HEK293T (cell line): ENCODE data around the gene APBB2.

Source experiments
- BHLHE40 ChIP-seq: fragments of 450-650 bp; IDR thresholded peaks from 2 replicates; pipeline ENCODE4 v1.6.1; 2016; ENCODE audit warnings: mild to moderate bottlenecking, moderate library complexity, borderline replicate concordance
- CTBP1 ChIP-seq: fragments of 450-650 bp; IDR thresholded peaks from 2 replicates; pipeline ENCODE4 v1.6.1; 2016; ENCODE audit warnings: borderline replicate concordance
- ELF4 ChIP-seq: fragments of 450-650 bp; IDR thresholded peaks from 2 replicates; pipeline ENCODE4 v1.6.1; 2017; ENCODE audit warnings: antibody characterized with exemption
- FOXA1 ChIP-seq: fragments of 450-650 bp; IDR thresholded peaks from 2 replicates; pipeline ENCODE4 v1.6.1; 2016; ENCODE audit warnings: mild to moderate bottlenecking
- FOXM1 ChIP-seq: fragments of 450-650 bp; IDR thresholded peaks from 2 replicates; pipeline ENCODE4 v1.6.1; 2017; ENCODE audit warnings: mild to moderate bottlenecking, borderline replicate concordance
- HDGF ChIP-seq: fragments of 450-650 bp; IDR thresholded peaks from 2 replicates; pipeline ENCODE4 v1.6.1; 2017; ENCODE audit warnings: antibody characterized with exemption, borderline replicate concordance
- SP1 ChIP-seq: fragments of 450-650 bp; IDR thresholded peaks from 2 replicates; pipeline ENCODE4 v1.6.1; 2017
- SUZ12 ChIP-seq: fragments of 450-650 bp; IDR thresholded peaks from 2 replicates; pipeline ENCODE4 v1.6.1; 2016; ENCODE audit warnings: mild to moderate bottlenecking
- TF ChIP-seq, protein P1 (sequence below): fragments of 450-650 bp; IDR thresholded peaks from 2 replicates; pipeline ENCODE4 v1.6.1; 2016

DNA sequence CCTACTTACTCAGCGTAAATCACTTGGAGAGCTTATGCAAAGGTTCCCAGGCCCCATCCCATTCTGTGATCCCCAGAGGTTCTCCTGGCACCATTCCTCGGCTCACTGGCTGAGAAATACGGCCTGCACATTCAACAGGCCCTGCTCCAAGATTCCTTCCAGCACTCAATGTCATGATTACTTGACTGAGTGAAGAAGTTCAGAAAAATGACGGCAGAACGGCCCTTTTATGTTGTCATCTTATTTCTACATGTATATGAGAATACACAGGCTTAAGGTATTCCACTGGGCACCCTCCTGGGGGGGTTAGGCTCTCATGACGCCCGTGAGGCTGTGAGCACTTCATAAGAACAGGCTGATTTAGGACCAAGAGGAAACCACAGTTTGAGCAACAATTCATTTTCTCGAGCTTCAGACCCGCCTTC lies 274.0 kb downstream of the APBB2 start:
- TF ChIP-seq CTBP1 = no peak
- TF ChIP-seq ELF4 = no peak
- no peak for TF ChIP-seq FOXA1
- no peak for TF ChIP-seq SUZ12
- TF ChIP-seq, protein P1, sequence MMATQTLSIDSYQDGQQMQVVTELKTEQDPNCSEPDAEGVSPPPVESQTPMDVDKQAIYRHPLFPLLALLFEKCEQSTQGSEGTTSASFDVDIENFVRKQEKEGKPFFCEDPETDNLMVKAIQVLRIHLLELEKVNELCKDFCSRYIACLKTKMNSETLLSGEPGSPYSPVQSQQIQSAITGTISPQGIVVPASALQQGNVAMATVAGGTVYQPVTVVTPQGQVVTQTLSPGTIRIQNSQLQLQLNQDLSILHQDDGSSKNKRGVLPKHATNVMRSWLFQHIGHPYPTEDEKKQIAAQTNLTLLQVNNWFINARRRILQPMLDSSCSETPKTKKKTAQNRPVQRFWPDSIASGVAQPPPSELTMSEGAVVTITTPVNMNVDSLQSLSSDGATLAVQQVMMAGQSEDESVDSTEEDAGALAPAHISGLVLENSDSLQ = no peak
- TF ChIP-seq HDGF = no peak
- no peak for TF ChIP-seq SP1
- no peak for TF ChIP-seq FOXM1
- no peak for TF ChIP-seq BHLHE40
